ENCODE results near the gene S1PR3. TPM values are rescaled to one million over a fixed set of nuclear protein-coding genes. Genes with fewer than 3 reads are reported as not detected.

Gene S1PR3
- total and polyA plus RNA-seq, 9 donors, result 14.7 to 54.7 (median 34.6) TPM

DNA sequence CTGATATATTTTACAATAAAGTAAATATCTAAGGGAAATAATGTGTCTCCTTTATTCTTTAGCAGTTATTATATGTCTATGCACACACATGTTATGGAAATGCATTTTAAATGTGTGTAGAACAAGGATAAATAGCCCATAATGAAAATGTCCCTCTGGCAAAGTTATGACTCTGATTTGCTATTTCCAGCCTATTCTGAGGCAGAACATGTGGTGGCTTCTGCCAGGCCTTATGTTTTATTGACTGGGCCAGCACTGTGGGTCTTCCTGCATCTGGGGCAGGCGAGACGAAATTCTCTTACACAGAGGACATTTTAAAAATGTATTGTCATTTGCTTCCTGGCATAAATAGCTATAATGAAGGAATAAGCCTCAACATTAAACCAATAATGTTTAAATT lies 52.8 kb downstream of the S1PR3 start:
- no peaks in the 10 kb centered on the region for H3K36me3 ChIP-seq (ENCODE audit: control insufficient read depth, insufficient read depth, low read length)
- no peak for DNase-seq
- no CpG with 5 or more reads among the region's 2 CpGs for WGBS (ENCODE audit: insufficient coverage)

DNA sequence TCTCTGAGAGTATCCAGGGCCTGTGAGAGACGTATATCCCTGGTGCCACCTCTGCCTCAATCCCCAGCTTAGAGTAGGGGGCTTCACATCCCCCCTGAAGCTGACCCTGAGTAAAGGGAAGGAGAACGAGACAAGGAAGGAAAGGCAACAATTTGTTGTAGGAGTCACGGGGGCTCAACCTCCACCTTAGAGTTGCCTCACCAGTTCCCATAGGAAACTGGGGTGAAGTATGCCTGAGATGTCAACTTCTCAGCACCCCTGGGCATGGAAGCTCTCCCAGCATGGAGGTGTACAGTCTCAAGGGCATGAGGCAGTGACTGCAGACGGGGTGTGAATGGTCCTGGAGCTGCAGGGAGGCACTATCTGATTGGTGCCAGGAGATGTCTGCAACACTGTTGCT lies 53.6 kb downstream of the S1PR3 start:
- whole genome bisulfite sequencing (ENCODE audit: insufficient coverage), result no CpG with 5 or more reads among the region's 4 CpGs
- Histone ChIP-seq H3K27me3 (ENCODE audit: control insufficient read depth, insufficient read depth, low read length) (no peaks in the 10 kb centered on the region), H3K9me3 (replicated peaks; ENCODE audit: control insufficient read depth, low read depth, low read length) (no peaks in the 10 kb centered on the region), H3K4me3 (ENCODE audit: low read length) (no peak overlapping the region), H3K27ac (ENCODE audit: low read length) (no peak overlapping the region), H3K36me3 (ENCODE audit: control insufficient read depth, insufficient read depth, low read length) (no peaks in the 10 kb centered on the region), H3K4me1 (ENCODE audit: control insufficient read depth, insufficient read depth, low read length) (no peaks in the 10 kb centered on the region)
- no peak for DNase-seq

More for the DNA sequence above, 52.8 kb downstream of the S1PR3 start:
- H3K4me1 ChIP-seq (ENCODE audit: control insufficient read depth, insufficient read depth, low read length), result no peaks in the 10 kb centered on the region
- no peak overlapping the region for H3K27ac ChIP-seq (ENCODE audit: low read length)
- H3K27me3 ChIP-seq (ENCODE audit: control insufficient read depth, insufficient read depth, low read length), result no peaks in the 10 kb centered on the region
- no peaks in the 10 kb centered on the region for H3K9me3 ChIP-seq (replicated peaks; ENCODE audit: control insufficient read depth, low read depth, low read length)
- no peak overlapping the region for H3K4me3 ChIP-seq (ENCODE audit: low read length)

DNA sequence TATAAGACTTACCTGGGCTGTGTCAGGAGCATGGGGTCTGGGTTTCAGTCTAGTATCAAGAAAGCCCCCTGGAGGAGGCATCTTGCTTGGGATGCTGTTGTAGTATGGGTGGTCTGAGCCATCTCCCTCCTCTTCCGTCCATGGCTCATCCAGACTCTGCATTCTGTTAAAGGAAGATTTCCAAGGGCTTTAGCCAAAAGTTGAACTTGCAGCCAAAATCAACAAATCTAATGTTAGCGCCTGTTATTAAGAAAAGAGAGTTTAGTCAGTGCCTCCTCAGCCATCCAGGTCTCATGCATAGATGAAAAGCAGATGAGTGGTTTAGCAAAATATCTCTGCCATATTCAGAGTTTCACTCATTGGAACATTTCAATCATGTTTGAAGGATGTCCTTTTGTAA lies 55.6 kb downstream of the S1PR3 start:
- no peaks in the 10 kb centered on the region for H3K36me3 ChIP-seq (ENCODE audit: control insufficient read depth, insufficient read depth, low read length)
- H3K27me3 ChIP-seq (ENCODE audit: control insufficient read depth, insufficient read depth, low read length), result no peaks in the 10 kb centered on the region
- H3K9me3 ChIP-seq (replicated peaks; ENCODE audit: control insufficient read depth, low read depth, low read length), result no peaks in the 10 kb centered on the region
- H3K4me1 ChIP-seq (ENCODE audit: control insufficient read depth, insufficient read depth, low read length), result no peaks in the 10 kb centered on the region
- H3K4me3 ChIP-seq (ENCODE audit: low read length), result no peak overlapping the region
- no CpG with 5 or more reads among the region's 2 CpGs for WGBS (ENCODE audit: insufficient coverage)
- peak; percentile 76 for DNase-seq
- no peak overlapping the region for H3K27ac ChIP-seq (ENCODE audit: low read length)

DNA sequence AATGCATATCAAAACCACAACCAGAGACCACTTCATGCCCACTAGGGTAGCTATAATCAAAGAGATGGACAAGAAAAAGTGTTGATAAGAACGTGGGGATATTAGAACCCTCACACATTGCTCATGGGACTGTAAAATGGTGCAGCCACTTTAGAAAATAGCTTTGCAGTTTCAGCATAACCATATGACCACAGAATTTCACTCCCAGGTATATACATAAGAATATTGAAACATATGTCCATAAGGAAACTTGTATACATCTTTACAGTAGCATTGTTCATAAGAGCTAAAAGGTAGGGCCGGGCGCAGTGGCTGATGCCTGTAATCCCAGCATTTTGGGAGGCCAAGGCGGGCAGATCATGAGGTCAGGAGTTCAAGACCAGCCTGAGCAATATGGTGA lies 56.4 kb downstream of the S1PR3 start:
- Histone ChIP-seq H3K36me3 (ENCODE audit: control insufficient read depth, insufficient read depth, low read length) (no peaks in the 10 kb centered on the region), H3K27me3 (ENCODE audit: control insufficient read depth, insufficient read depth, low read length) (no peaks in the 10 kb centered on the region), H3K4me3 (ENCODE audit: low read length) (no peak overlapping the region), H3K4me1 (ENCODE audit: control insufficient read depth, insufficient read depth, low read length) (no peaks in the 10 kb centered on the region), H3K9me3 (replicated peaks; ENCODE audit: control insufficient read depth, low read depth, low read length) (no peaks in the 10 kb centered on the region), H3K27ac (ENCODE audit: low read length) (no peak overlapping the region)
- no CpG with 5 or more reads among the region's 4 CpGs for WGBS (ENCODE audit: insufficient coverage)
- no peak for DNase-seq

DNA sequence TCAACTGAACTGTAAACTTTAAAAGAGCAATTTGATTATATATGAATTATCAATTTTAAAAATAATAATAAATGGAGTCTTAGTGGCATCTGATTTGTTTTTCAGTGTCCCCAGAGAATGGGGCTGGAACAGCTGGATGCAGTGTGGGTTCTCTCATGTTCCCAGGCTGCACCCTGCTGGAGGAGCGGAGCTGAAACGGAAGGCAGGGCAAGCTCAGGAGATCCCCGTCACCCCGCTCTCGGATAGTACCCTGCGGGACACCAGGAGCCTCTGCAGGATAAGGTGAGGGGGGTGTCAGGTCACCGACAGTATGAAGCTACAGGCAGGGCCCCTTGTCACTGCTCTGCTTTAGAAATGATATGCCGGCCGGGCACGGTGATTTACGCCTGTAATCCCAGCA lies 57.3 kb downstream of the S1PR3 start:
- H3K4me3 ChIP-seq (ENCODE audit: low read length), result no peak overlapping the region
- no peak for DNase-seq
- peaks cover 4% of the 10 kb centered on the region for H3K4me1 ChIP-seq (ENCODE audit: control insufficient read depth, insufficient read depth, low read length)
- no peaks in the 10 kb centered on the region for H3K36me3 ChIP-seq (ENCODE audit: control insufficient read depth, insufficient read depth, low read length)
- H3K27me3 ChIP-seq (ENCODE audit: control insufficient read depth, insufficient read depth, low read length), result no peaks in the 10 kb centered on the region
- H3K27ac ChIP-seq (ENCODE audit: low read length), result no peak overlapping the region
- H3K9me3 ChIP-seq (replicated peaks; ENCODE audit: control insufficient read depth, low read depth, low read length), result no peaks in the 10 kb centered on the region
- WGBS (ENCODE audit: insufficient coverage), result 84% methylated on average over 11 of the region's 11 CpGs

DNA sequence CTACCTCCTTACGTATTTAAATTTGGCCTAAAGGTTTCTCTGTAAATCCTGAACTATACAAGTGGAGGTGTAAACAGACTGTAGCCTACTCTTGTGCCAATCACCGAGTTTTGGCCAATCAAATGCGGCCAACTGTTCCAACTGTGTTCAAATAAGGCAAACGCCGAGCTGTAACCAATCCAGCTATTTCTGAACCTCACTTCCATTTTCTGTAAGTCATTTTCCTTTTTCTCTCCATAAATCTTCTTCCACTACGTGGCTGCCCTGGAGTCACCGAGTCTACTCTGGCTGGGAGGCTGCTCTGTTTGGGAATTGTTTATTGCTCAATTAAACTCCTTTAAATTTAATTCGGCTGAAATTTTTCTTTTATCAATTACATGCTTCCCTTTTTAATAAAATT lies 58.4 kb downstream of the S1PR3 start:
- WGBS (ENCODE audit: insufficient coverage), result 100% methylated on average over 1 of the region's 8 CpGs
- DNase-seq, result no peak
- Histone ChIP-seq H3K4me1 (ENCODE audit: control insufficient read depth, insufficient read depth, low read length) (peaks cover 4% of the 10 kb centered on the region), H3K4me3 (ENCODE audit: low read length) (no peak overlapping the region), H3K9me3 (replicated peaks; ENCODE audit: control insufficient read depth, low read depth, low read length) (no peaks in the 10 kb centered on the region), H3K27ac (ENCODE audit: low read length) (no peak overlapping the region), H3K27me3 (ENCODE audit: control insufficient read depth, insufficient read depth, low read length) (no peaks in the 10 kb centered on the region), H3K36me3 (ENCODE audit: control insufficient read depth, insufficient read depth, low read length) (no peaks in the 10 kb centered on the region)

DNA sequence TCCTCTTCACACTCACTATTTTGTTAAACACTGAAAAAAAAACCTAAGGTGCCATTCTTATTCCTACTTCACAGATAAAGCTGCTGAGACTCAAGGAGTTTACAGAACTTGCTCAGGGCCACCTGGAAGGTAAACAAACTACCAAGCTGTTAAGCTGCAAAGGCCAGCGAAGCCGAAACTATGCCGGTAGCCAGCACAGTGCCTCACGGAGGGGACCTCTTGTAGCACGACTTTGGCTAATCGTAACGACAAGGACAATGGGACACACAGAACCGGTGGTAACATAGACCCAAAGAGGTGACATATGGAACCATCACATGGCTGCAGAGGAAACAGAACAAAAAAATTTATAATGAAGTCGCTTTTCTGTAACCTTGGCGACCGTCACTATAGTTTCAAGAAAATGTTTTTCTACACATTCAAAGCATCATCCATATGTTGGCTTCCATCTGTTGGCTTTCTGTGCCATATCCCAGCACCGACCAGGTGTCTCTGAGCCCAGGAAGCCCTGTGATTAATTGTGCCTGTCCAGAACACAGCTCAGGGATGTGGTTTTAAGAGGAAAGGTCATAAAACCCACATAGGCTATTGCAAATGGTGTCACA lies 60.3 kb downstream of the S1PR3 start:
- no peaks in the 10 kb centered on the region for H3K36me3 ChIP-seq (ENCODE audit: control insufficient read depth, insufficient read depth, low read length)
- H3K9me3 ChIP-seq (replicated peaks; ENCODE audit: control insufficient read depth, low read depth, low read length), result no peaks in the 10 kb centered on the region
- no peak overlapping the region for H3K4me3 ChIP-seq (ENCODE audit: low read length)
- H3K27ac ChIP-seq (ENCODE audit: low read length), result no peak overlapping the region
- no peaks in the 10 kb centered on the region for H3K27me3 ChIP-seq (ENCODE audit: control insufficient read depth, insufficient read depth, low read length)
- no peak for DNase-seq
- H3K4me1 ChIP-seq (ENCODE audit: control insufficient read depth, insufficient read depth, low read length), result peaks cover 4% of the 10 kb centered on the region
- WGBS (ENCODE audit: insufficient coverage), result 90% methylated on average over 10 of the region's 12 CpGs

DNA sequence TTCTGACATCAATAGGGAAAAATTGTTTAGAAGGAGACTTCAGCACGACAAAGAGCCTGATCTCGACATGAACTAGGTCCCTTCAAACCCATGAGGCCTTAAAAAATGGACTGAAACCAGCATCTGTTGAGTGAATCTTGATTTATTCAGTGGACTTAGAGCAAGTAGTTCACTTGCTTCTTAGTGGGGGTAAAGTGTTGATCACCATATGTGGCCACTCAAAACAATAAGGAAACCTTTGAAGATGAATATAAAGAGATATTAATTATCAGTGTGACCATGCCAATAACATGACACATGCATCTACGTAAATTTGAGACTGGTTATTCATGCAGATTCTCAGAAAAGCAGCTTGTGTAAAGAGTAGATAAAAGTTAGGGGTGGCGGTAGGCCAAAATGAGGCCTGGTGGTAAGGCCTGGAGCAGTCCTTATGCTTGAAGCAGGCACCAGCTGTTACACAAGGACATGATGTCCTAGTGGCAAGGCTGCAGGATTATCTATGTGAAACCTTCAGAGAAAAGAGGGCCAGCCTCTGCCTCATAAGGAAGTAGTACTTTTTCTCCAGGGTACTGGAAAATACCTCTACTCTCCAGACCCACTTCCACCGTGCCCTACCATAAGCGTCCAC lies 61.3 kb downstream of the S1PR3 start:
- DNase-seq, result no peak
- Histone ChIP-seq H3K9me3 (replicated peaks; ENCODE audit: control insufficient read depth, low read depth, low read length) (no peaks in the 10 kb centered on the region), H3K27me3 (ENCODE audit: control insufficient read depth, insufficient read depth, low read length) (no peaks in the 10 kb centered on the region), H3K4me3 (ENCODE audit: low read length) (no peak overlapping the region), H3K36me3 (ENCODE audit: control insufficient read depth, insufficient read depth, low read length) (no peaks in the 10 kb centered on the region), H3K27ac (ENCODE audit: low read length) (no peak overlapping the region), H3K4me1 (ENCODE audit: control insufficient read depth, insufficient read depth, low read length) (peaks cover 4% of the 10 kb centered on the region)
- 89% methylated on average over 3 of the region's 6 CpGs for WGBS (ENCODE audit: insufficient coverage)

DNA sequence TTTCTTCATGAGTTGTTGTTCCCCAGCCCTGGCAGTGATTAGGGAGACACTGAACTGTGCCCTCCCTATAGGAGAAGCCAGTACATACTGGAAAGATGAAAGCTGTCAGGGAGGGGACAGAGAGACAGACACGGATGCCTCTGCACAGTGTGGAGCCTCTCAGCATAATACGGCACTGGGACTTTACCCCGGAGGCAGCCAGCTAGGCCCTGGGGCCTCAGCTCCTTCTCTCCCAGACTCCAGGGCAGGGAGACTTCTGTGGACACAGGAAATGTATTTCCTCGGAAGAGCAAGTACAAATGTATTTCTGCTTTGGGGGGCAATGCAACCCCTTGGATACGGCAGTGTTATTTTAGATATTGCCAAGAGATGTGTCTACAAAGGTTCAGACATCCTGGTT lies 62.0 kb downstream of the S1PR3 start:
- Histone ChIP-seq H3K36me3 (ENCODE audit: control insufficient read depth, insufficient read depth, low read length) (no peaks in the 10 kb centered on the region), H3K4me3 (ENCODE audit: low read length) (no peak overlapping the region), H3K27me3 (ENCODE audit: control insufficient read depth, insufficient read depth, low read length) (no peaks in the 10 kb centered on the region), H3K4me1 (ENCODE audit: control insufficient read depth, insufficient read depth, low read length) (peaks cover 4% of the 10 kb centered on the region), H3K27ac (ENCODE audit: low read length) (no peak overlapping the region), H3K9me3 (replicated peaks; ENCODE audit: control insufficient read depth, low read depth, low read length) (no peaks in the 10 kb centered on the region)
- DNase-seq, result no peak
- 89% methylated on average over 5 of the region's 5 CpGs for WGBS (ENCODE audit: insufficient coverage)

Data from muscle of leg (tissue), 11 donors.